ENCODE data around the gene PRKX.
"Not testable (repeated sequence)": the region's sequence is repeated elsewhere in the genome, so short reads cannot be mapped to it uniquely, and the experiment has no call there.

Gene PRKX

DNA sequence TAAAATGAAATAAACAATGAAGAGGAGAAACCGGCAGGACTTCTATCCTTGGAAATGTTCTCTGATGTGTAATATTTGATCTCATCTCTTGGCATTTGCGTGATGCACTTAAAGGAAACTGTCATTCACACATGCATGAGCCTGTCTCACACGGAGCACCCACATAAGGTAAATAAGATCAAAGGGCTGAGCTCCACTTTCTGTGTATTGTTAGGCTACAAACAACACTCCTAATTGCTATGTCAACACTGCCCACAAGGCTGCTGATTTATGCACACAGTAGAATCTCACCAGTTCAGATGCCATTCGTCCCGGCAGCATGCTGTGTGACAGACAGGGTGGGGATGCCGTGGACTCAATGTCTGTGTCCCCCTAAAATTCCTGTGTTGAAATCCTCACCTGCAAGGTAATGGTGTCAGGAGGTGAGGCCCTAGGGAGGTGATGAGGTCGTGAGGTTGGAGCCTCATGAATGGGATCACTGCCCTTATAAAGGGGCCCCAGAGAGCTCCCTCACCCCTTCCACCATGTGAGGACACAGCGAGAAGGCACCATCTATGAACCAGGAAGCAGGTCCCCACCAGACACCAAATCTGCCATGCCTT is 5.7 kb downstream of the PRKX start:
- DNase-seq, result not testable (repeated sequence)

DNA sequence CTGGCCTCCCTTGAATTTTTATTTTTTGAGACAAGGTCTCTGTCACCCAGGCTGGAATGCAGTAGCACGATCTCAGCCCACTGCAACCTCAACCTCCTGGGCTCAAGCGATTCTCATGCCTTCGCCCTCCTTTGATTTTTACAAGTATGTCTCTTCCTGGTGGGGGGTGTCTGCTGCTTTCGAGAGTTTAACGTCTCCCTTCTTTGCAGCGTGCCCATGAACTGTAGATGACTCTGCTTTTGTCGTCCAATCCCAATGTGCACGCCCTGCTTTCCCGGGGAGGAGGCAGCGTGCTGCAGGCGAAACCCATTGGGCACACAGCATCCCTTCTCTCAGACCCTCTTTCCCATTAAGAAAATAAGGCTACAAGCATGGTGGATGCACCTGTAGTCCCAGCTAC is 7.0 kb downstream of the PRKX start:
- DNase-seq, result no peak

DNA sequence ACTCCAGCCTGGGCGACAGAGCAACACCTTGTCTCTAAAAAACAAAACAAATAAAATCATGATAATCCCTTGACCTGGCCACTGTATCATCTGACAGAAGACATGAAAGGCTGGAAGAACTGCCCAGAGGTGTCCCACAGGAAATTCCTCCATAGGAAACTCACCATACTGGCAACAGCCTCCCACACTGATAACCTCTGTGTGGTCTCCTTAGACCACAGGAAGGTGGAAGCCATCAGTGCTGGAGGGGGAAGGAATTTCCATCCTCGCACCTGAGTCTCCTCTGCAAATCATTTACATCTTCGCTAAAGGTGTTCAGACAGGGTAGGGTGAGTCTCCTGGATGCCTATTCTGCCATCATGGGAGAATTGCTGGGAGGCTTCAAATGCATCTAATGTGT is 10.2 kb downstream of the PRKX start:
- not testable (repeated sequence) for DNase-seq

DNA sequence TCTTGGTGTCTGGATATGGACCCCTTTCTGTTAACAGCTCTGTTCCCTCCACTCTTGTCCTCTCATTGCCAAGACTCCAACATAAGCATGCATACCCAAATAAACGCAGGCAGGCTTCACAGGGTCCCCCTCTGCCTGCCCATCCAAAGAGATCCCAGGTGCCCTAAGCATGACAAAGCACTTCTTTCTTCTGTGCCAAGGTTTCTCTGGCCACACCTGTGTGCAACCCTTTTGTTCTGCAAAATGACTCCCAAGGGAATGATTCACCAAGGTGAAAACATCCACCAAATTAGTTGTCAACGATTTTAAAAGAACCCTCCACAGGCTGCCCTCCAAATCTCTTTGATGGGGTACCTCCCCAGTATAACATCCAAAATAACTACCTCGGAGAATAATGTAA is 11.4 kb downstream of the PRKX start:
- DNase-seq, result not testable (repeated sequence)

DNA sequence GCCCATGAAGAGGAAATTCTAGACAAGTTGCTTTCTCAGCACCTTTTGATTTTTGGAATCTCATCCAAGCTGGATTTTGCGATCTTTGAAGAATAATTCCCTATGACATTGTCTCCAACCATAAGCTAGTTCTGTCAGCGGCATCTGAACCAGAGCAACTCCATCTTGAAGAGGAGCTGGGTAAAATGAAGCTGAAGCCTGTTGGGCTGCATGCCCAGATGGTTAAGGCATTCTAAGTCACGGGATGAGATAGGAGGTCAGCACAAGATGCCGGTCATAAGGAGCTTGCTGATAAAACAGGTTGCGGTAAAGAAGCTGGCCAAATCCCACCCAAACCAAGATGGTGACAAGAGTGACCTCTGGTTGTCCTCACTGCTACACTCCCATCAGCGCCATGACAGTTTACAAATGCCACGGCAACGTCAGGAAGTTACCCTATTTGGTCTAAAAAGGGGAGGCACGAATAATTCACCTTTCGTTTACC is 12.0 kb downstream of the PRKX start:
- DNase-seq, result not testable (repeated sequence)

DNA sequence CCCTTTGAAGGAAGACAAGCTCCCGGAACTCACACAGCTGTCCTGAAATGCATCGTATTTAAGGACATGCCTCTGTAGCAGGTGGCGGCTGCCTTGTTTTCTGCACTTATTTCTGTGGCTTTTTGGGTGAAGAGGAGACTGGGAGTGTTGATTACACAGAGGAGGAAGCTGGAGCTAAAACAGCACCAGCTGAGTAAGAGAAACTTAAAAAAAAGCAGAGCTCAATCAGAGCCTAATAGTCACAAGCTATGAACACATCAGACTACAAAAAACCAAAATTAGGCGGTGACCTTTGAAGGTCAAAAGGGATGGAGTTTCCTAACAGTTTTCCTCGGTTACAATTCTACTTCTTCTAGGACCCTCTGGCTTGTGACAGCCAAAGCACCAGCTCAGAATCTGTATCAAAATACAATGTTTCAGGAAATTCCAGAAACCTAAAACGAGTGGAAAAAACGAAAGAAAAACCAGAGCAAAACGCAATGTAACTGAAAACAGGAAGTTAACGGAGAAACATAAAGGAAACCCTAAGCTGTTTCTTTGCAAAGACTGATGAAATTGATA is 13.5 kb downstream of the PRKX start:
- DNase-seq, result no peak

DNA sequence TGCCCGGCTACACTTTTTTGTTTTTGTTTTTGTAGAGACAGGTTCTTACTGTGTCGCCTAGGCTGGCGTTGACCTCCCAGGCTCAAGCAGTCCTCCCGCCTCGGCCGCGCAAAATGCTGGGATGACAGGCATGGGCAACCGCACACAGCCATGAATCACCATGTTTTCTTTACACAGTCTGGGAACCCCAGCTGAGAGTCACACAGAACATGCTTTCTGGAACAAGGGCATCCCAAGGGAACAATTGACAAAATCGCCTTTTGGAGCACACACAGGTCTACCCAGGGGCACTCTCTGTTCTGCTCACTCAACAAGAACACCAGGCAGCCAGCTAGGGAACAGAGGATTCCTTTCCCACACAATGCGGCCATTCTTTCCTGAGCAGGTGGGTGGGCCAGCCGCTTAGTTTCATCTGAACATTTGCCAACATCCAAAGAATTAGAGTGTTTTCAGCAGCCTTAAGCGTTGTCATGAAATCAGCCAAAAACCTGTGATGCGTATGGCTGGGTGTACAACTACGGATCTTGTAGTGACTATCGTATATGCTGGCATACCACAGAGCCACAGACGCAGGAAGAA is 15.7 kb downstream of the PRKX start:
- no peak for DNase-seq

DNA sequence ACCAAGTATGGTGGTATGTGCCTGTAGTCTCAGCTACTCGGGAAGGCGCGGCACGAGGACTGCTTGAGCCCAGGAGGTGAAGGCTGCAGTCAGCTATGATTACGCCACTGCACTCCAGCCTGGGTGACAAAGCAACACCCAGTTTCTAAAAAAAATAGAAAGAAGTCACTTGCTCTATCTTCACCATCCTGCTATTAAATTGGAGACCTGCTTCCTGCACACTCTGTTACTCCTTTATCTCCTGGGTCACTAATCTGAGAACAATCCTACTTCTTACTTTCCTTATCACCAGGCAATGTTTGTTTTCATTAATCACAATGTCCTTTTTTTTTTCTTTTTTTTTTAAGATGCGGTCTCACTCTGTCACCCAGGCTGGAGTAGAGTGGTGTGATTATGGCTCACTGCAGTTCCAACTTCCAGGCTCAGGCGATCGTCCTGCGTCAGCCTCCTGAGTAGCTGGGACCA is 16.2 kb downstream of the PRKX start:
- DNase-seq, result no peak

DNA sequence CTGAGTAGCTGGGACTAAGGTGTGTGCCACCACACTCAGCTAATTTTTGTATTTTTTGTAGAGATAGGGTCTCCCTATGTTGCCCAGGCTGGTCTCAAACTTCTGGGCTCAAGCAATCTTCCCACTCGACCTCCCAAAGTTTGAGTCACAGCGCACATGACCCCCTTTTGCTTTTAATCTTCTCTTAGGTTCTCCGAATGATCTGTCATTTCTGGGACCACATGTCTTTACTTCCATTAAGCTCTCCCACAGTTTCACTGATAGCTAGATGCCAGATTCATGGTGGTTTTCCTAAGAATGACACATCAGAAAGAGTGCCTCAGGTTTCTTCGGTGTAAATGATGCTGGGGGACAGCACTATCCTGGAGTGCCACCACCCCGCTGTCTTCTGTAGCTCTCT is 17.9 kb downstream of the PRKX start:
- no peak for DNase-seq

DNA sequence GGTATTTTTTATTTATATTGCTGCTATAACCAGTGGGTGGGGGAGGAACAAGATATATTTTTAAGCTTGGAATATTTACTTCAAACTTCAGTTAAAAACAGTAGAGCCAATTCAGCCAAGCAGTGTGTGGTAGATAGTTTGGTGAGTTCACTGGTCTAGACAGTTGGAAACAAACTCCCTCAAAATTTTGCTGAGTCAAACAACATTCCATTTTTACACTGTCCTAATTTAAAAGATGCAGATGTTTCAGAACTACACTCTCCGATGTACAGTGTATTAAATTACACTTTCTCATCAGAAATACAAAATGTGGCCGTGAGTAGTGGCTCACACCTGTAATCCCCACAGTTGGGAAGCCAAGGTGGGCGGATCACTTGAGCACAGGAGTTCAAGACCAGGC is 23.3 kb downstream of the PRKX start:
- DNase-seq, result no peak

DNA sequence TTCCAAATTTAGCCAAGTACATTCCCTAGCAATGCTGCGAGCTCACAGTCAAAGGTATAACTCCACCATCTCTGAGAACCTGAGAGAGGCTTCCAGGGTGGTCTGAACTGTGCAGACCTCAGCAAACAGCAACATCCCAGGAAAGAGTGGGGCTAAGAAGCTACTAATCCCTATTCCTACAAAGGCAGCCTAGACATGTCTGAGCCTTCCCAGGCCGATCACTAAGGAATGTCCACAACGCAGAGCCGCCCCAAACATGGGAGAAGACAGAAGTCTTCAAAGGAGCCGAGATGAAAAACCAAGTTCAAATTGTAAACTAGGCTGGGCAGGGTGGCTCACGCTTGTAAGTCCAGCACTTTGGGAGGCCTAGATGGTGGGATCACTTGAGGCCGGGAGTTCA is 30.2 kb downstream of the PRKX start:
- not testable (repeated sequence) for DNase-seq

DNA sequence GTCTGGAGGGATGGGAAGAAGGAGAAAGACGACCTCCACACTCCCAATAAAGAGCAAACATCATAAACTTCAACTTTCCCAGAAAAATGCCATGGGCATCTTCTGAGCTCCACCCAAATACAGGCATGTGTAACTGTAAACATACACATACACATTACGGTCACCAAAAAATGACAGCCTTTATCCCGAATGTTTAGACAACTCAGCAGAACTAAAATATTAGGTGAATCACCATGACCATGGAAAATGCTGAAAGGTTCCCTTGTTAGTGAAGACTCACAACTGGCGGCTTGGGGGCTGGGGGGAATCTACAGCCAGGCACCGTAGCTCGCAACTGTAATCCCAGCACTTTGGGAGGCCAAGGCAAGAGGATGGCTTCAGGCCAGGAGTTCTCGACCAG is 33.0 kb downstream of the PRKX start:
- DNase-seq, result no peak

DNA sequence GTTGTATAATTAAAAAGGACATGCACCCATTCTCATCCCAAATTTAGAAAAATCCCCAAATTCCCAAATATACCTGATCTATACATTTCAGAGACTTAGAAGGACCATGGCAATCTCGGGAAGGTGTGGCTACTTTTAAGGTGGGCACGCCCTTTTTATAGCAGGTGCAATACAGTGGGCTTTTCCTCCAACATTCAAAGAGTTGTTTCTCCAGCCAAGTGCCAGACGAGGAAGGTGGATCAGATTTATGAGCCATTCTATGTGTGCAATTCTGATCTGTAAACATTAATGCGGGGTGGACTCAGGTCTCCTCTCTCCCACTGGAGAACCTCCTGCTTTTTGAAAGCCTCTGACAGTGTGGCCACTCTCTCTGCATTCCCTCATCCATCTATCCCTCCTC is 33.8 kb downstream of the PRKX start:
- no peak for DNase-seq

DNA sequence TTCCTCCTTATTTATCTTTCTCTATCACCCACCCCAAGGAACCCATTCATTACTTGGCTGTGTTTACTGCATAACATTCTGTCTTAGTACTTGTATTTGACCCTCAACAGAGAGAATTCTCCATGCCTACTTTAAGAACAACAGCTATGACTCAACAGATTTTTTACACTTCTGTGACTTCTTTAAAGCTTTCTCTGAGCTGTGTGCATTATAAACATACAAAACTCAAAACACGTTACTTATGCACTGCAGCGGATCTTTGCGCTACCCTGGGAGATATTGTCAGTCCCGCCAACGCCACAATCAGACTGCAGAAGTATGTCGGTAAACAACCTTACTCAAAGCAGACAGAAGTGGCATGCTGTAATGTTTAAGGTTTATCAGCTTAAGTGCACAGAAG is 35.1 kb downstream of the PRKX start:
- no peak for DNase-seq

DNA sequence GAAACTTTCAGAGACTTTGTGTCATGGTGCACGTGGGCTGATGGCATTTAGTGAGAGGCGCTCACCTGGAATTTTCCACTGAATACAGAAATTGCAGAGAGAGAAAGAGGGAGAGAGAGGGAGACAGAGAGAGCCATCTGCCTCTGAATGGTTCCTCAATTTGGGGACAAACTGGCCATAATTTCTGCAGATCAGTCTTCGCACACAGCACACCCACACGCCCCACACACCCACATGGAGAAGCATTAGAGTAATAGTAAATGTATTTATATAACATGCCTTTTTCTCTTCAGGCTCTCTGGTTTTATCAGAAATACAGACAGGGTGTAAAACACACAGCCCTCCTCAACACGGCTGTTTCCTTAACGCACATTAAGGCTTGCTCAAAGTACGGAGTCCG is 38.6 kb downstream of the PRKX start:
- no peak for DNase-seq

DNA sequence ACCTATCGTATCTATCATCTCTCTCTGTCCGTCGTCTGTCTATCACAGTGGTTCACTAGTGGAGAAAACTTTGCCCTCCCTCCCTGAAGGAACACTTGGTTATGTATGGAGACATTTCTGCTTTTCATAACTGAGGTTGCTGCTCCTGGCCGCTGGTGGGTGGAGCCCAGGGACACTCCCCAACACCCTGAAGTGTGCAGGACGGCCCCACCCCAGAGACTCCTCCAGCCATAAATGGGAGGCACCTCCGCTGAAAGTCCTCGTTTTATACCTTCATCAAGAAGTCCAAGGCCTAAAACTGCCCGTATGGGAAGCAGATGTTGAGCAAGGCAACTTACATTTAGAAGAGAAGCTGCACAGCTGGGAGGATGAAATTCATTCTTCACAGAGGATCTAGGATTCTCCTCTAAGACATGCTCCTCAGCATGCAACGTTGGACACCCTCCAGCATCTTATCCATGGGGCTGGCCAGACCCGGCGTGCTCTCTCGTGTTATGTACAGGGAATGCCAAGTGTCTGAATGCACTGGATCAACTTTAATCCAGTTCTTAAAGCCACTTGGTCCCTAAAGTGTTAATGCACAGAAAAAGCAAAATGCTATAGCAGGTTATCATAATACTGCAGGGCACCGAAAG is 43.5 kb downstream of the PRKX start:
- DNase-seq, result no peak

DNA sequence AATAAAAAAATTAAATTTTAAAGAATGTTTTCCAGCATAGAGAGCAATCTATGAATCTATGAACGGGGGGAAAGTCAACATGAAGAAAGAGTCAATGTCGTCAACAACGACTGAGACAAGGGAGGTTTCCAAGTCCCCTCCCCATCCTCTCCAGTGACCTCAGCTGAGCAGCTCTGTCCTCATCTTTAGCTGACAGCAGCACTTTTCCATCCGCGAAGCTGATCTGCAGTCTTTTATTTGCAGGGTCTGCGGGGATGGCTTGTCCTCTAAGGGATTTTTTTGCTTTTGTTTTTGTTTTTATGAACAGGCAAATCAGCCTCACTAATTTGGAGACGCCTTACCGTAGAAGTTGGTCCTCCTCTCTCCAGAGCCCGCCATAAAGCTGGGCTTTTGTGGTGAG is 46.5 kb downstream of the PRKX start:
- no peak for DNase-seq

DNA sequence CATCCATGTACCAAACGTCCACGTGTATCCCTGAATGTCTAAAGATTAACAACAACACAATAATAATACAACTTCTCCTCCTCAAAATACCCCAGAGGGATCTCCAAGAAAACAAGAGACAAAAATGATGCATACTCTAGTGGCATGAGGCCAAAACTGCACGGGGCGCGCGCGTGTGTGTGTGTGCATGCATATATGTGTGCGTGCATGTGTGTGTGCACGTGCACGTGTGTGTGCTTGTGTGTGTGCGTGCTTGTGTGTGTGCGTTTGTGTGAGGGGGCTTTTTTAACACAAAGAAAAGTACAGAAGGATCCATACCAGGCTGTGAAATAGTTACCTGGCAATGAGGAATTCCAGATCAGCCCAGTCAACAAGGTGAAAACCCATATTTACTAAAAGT is 48.5 kb downstream of the PRKX start:
- no peak for DNase-seq

DNA sequence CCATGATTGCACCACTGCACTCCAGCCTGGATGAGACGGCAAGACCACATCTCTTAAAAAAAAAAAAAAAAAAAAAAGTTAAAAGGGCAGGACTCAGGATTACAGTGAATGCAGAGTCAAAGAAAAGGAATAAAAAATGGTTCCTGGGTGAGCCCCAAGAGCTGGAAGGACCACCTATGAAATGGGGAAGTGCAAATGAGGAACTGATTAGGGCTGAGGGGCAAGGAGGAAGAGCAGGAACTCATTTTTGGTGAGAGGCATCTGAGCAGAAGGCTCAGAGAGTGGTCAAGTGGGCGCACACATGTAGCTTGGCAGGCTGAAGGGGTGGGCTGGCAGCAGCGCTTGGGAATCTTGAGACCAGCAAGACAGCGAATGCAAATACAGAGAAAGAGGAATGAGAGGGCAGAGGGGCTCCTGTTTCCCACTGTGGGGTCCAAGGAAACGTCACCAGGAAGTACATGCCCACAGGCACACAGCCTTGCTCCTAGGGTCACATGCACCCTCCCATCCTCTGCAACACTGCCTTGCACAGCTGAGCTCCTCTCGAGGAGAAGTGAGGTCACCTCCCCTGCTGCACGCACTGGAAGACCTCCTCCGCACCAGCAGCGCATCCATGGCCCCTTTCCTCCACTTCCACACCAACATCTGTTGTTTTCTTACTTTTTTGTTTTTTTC is 49.7 kb downstream of the PRKX start:
- DNase-seq, result not testable (repeated sequence)

DNA sequence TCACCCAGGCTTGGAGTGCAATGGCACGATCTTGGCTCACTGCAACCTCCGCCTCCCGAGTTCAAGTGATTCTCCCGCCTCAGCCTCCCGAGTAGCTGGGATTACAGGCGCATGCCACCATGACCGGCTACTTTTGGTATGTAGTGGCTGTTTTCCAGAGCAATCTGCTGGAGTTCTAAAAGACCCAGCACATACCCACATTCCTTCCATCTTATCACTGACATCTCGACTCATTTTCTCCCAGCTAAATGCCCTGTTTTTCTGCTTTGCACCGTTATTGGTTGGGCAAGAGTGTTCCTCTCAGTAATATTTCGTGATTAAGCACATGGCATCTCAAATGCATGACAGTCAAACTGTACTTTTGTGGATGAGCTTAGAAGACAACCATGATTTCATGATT is 53.7 kb downstream of the PRKX start:
- DNase-seq, result no peak

DNA sequence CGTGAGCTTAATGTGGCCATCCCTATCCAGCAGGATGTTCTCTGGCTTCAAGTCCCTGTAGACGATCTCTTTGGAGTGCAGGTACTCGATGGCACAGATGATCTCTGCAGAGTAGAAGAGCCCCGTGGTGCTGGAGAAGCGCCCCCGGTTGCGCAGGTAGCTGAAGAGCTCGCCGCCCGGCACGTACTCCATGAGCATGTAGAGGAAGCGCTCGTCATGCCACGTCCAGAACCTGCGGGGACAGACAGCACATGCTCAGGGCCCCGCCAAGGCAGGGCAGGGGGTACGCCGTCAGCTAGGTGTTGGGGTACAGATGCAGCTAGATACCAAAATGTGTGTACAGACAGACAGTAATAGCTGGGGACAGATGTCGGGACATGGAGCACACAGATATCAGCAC is 58.3 kb downstream of the PRKX start:
- DNase-seq, result no peak

DNA sequence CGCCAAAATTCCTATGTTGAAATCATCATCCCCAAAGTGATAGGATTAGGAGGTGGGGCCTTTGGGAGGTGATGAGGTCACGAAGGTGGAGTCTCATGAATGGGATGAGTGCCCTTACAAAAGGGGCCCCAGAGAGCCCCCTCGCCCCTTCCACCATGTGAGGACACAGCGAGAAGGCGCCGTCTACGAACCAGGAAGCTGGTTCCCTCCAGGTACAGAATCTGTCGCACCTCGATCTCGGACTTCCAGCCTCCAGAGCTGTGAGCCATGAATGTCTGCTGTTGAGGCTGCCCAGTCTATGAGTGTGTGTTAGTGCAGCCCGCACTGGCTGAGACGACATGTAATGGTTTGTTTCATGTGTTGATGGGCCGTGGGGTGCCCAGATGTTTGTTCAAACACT is 60.3 kb downstream of the PRKX start:
- DNase-seq, result no peak

DNA sequence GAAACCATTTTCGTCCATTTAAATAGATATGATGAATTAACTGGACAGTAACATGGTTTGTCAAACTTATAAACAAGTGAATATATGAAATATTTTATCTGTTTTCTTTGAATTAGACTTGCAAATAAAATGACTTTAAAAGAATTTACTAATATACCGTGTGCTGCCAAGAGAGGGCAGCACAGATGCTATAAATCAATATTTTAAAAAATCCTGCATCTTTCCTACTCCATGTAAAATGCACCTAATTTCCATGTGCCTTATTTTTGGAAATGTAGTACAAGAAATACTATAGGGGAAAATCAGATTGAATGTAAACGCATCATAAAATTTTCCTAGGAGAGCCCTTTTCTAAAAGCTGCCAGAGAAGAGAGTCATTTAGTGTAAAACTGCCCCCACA is 62.2 kb downstream of the PRKX start:
- peak in 1 of 2 experiments; percentile 0 for DNase-seq

DNA sequence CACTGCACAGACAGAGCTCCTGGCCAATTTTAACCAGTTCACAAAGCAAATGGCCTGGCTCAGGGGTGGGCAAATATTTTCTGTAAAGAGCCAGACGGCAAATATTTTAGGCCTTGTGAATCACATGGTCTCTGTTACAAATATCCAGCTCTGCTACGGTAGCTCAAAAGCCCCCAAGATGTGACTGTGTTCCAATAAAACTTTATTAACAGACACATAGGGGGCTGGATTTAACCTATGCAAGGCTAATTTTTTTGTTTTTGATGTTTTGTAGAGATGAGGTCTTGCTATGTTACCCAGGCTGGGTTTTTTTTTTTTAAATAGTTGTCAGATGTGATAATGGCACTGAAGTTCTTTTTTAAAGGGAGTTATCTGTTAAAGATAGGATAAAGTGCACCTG is 65.4 kb downstream of the PRKX start:
- DNase-seq, result no peak
